ENCODE results near the gene CABLES2. TPM values are rescaled to one million over a fixed set of nuclear protein-coding genes. Genes with fewer than 3 reads are reported as not detected.

CABLES2 gene
- total RNA-seq, 1 experiment from 2014 or later, result 8.9 TPM

GRCh38 chr20:62350629-62351422 is 56.3 kb downstream of the CABLES2 start:
- Histone ChIP-seq H3K9me2 (ENCODE audit: insufficient read depth) (no peaks in the 10 kb centered on the region), H4K20me1 (ENCODE audit: insufficient read depth) (no peaks in the 10 kb centered on the region), H3K27me3 (ENCODE audit: insufficient read depth, low read length) (no peaks in the 10 kb centered on the region), H3K27ac (ENCODE audit: low read depth, low read length) (peak overlapping the region; percentile 99), H3K9ac (ENCODE audit: low read length) (peak overlapping the region; percentile 74), H3K79me2 (ENCODE audit: insufficient read depth, low read length) (peaks cover 38% of the 10 kb centered on the region), H3K4me1 (ENCODE audit: control insufficient read depth in 1 of 2, insufficient read depth in 2 of 2, low read length in 2 of 2) (peaks cover 31 to 54% of the 10 kb centered on the region in 2 experiments), H3K4me2 (ENCODE audit: low read length) (peak overlapping the region; percentile 89), H2AFZ (ENCODE audit: low read depth, low read length, poor library complexity, severe bottlenecking) (no peak overlapping the region), H3K4me3 (replicated peaks in 1 of 2; ENCODE audit: low read depth in 1 of 2, low read length in 2 of 2) (peak overlapping the region; percentile 19 to 52), H3K36me3 (ENCODE audit: control insufficient read depth in 1 of 2, insufficient read depth in 2 of 2, low read length in 2 of 2) (peaks cover 3 to 31% of the 10 kb centered on the region in 2 experiments; a peak in 2 of 4 replicates), H3K9me3 (ENCODE audit: control insufficient read depth in 1 of 2, insufficient read depth in 1 of 2, low read depth in 1 of 2, low read length in 2 of 2) (no peaks in the 10 kb centered on the region)
- ChIA-PET CTCF (interaction anchor here (0.8 to 1.7 kb wide), 4 partner anchors 10 to 60 kb away, joined by 3 to 13 read pairs (median 3); no protein-coding TSS in a partner anchor), RAD21 (ENCODE audit: low non-redundant PET in 1 of 2, low total read pairs in 2 of 2, uncharacterized antibody in 2 of 2, unreplicated experiment in 2 of 2) (interaction anchor here (1.1 to 1.3 kb wide), 4 partner anchors 9 to 49 kb away, joined by 3 to 4 read pairs (median 3); no protein-coding TSS in a partner anchor), POLR2A (interaction anchor here (0.7 to 2.0 kb wide), 3 partner anchors 13 to 18 kb away, joined by 4 to 12 read pairs (median 6); partner anchors contain the start of gene LAMA5)
- no peak for DNase-seq (ENCODE audit: low read depth, low spot score)
- TF ChIP-seq CBX3 (IDR thresholded peaks at IDR 0.05; ENCODE audit: low read depth) (no peak), POLR2AphosphoS5 (IDR thresholded peaks at IDR 0.05; ENCODE audit: low read depth, low read length) (no peak), RAD21 (IDR thresholded peaks at IDR 0.05; ENCODE audit: low read depth) (no peak), EGR1 (IDR thresholded peaks at IDR 0.05; ENCODE audit: low read depth) (no peak), YY1 (IDR thresholded peaks at IDR 0.05; ENCODE audit: extremely low read depth, insufficient replicate concordance, low read depth, low read length) (no peak), ZFX (IDR thresholded peaks at IDR 0.05) (0 out of 2 replicates have a peak, but pooled peaks have one; percentile 18), SIN3A (IDR thresholded peaks at IDR 0.05; ENCODE audit: low read depth) (no peak)
- peak; percentile 57 for ATAC-seq
- intact Hi-C loops (cut with micrococcal nuclease), result loop anchor here (1.0 kb wide), 1 partner anchor 8 kb away; no protein-coding TSS in a partner anchor
- no TSS peak for BruUV-seq (replicated peaks)
